Esophagus squamous epithelium (tissue), 5 donors: ENCODE measurements around the gene CCDC107. TPM values are rescaled to one million over a fixed set of nuclear protein-coding genes. Genes with fewer than 3 reads are reported as not detected.

Experiments
- DNase-seq: peaks from one replicate; lab custom pipeline; 2025; lab: John Stamatoyannopoulos, UW
- H3K27ac ChIP-seq, 4 donors: fragments of 200-600 bp; sonication (generic); one replicate each; pipeline ENCODE4 v1.5.1; 2016 to 2019; ENCODE audit warnings: mild to moderate bottlenecking in 1 of 4
- H3K27me3 ChIP-seq, 4 donors: fragments of 200-600 bp; sonication (generic); 1 replicate in 3 of 4; 2 replicates in 1 of 4; pipeline versions ENCODE4 v1.5.1 to v1.6.0; 2017 to 2021; ENCODE audit warnings: antibody characterized with exemption in 1 of 4
- H3K36me3 ChIP-seq, 3 donors: fragments of 200-600 bp; sonication (generic); one replicate each; pipeline ENCODE4 v1.5.1; 2016 to 2019
- H3K4me1 ChIP-seq, 3 donors: fragments of 200-600 bp; sonication (generic); one replicate each; pipeline ENCODE4 v1.5.1; 2017 to 2019
- H3K4me3 ChIP-seq, 4 donors: fragments of 200-600 bp; sonication (generic); 1 replicate in 3 of 4; 2 replicates in 1 of 4; pipeline ENCODE4 v1.5.1; 2016 to 2019; ENCODE audit warnings: mild to moderate bottlenecking in 2 of 4, moderate library complexity in 1 of 4
- H3K9me3 ChIP-seq, 3 donors: fragments of 200-600 bp; sonication (generic); one replicate each; pipeline ENCODE4 v1.5.1; 2016 to 2019
- CTCF ChIP-seq, 6 experiments: fragments of 450-650 bp in 4 of 6; fragments of 200-600 bp in 2 of 6; sonication (generic) in 2 of 6; IDR thresholded peaks; one replicate each; pipeline ENCODE4 v1.5.1; 2016 to 2019; ENCODE audit warnings: antibody characterized with exemption in 6 of 6, mild to moderate bottlenecking in 4 of 6, moderate library complexity in 4 of 6
- POLR2A ChIP-seq, 4 donors: fragments of 450-650 bp; IDR thresholded peaks; one replicate each; pipeline ENCODE4 v1.6.1; 2017; ENCODE audit warnings: antibody characterized with exemption in 4 of 4, mild to moderate bottlenecking in 4 of 4, moderate library complexity in 3 of 4
- WGBS, 2 donors: methylation state at CpG; one replicate each; pipeline ENCODE4 v1.1.5; 2018; 5-methylcytosine and 5-hydroxymethylcytosine counted together
- intact Hi-C: fragments of 100-400 bp; cut with DNase I; formaldehyde crosslinking; loops from one replicate; pipeline ENCODE4 v1.15.0; 2022
- total RNA-seq, 4 donors: library from RNA; depleted of rRNA; stranded (reverse); fragments of >200 nt; gene quantifications; one replicate each; pipeline ENCODE4 v1.1.0, GENCODE V29; 2016
- donor health status: DM: yes; HTN: yes; CAD: no.

CCDC107 gene
- total RNA-seq, 4 donors from 2014 or later: 6.6 to 19.6 (median 14.2) TPM

GRCh38 chr9:35667939-35668338 lies 9.8 kb downstream of the CCDC107 start:
- Histone ChIP-seq H3K4me1 (peaks cover 6 to 28% (median 7%) of the 10 kb centered on the region in 3 donors), H3K36me3 (no peaks in the 10 kb centered on the region), H3K9me3 (no peaks in the 10 kb centered on the region), H3K27me3 (no peaks in the 10 kb centered on the region), H3K27ac (no peak overlapping the region), H3K4me3 (no peak overlapping the region)
- TF ChIP-seq CTCF (IDR thresholded peaks at IDR 0.05): no peak
- no peak for TF ChIP-seq POLR2A (IDR thresholded peaks at IDR 0.05)
- 100% methylated on average over 1 to 2 of the region's 3 CpGs for WGBS, 2 donors
- intact Hi-C loops: no loop called here
- DNase-seq: no peak

DNA sequence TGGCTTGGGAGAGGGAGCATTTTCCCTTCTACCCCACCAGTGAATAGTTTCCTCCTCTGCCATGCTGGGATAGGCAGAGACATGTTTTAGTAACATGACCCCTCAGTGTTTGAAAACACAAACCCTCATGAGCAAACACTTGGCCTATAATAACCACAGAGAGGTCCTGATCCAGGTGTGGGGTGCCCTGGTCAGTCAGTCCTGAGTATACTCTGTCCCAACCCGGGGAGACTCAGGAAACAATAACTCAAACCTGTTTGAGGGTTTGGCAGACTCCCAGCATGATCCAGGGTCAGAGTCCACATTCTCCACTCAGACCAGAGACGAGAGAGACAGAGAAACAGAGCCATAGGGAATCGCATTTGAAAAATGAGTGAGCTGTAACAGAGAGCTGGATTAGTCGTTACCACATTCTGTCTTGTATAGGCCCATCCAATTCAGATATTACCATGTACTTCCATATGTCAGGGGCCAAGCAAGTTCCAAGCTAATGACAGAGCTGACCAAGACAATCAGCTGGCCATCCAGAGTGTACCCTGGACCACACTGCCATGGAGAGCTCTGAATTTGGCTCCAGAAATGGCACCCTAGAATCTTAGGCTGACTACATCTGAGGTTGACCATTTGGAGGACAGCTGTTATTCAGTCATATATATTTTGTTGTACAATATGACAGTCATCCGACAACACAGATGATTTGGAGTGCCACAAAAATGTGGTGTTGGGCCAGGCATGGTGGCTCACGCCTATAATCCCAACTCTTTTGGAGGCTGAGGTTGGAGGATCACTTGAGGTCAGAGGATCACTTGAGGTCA lies 11.4 kb downstream of the CCDC107 start:
- 64 to 68% methylated on average over 6 of the region's 6 CpGs for WGBS, 2 donors
- no peaks in the 10 kb centered on the region for H3K36me3 ChIP-seq

DNA sequence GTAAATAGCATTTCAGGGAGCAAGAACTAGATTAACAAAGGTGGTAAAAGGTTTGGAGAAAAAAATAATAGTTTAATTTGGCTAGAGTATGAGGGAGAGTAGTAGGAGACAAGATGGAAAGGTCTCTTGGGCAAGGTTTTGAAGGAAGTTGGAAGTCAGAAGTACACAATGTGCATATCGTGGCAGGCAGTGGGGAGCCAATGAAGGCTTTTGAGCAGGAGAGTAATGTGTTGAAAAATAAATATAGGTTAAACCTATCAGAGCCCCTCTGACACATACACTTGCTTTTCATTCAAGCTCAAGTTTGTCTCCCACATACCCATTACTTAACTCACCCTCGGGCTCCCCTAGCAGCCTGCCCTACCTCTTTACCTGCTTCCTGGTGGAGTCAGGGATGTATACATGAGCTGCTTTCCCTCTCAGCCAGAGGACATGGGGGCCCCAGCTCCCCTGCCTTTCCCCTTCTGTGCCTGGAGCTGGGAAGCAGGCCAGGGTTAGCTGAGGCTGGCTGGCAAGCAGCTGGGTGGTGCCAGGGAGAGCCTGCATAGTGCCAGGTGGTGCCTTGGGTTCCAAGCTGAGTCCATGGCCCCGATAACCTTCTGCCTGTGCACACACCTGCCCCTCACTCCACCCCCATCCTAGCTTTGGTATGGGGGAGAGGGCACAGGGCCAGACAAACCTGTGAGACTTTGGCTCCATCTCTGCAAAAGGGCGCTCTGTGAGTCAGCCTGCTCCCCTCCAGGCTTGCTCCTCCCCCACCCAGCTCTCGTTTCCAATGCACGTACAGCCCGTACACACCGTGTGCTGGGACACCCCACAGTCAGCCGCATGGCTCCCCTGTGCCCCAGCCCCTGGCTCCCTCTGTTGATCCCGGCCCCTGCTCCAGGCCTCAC lies 15.3 kb downstream of the CCDC107 start, which contains the start of gene CA9:
Gene CA9, plus strand, starts transcription at position 797 of the 893 bp plus-strand sequence. Its CDS starts 32 bp downstream, at position 829.
- Histone ChIP-seq H3K9me3 (no peaks in the 10 kb centered on the region), H3K36me3 (no peaks in the 10 kb centered on the region), H3K4me3 (no peak within 1 kb of the TSS), H3K27ac (no peak within 1 kb of the TSS), H3K27me3 (peaks cover 0 to 25% (median 3%) of the 10 kb centered on the region in 4 donors), H3K4me1 (peaks cover 11 to 27% (median 15%) of the 10 kb centered on the region in 3 donors)
- intact Hi-C loops: no loop called here
- DNase-seq: no peak
- no peak for TF ChIP-seq POLR2A (IDR thresholded peaks at IDR 0.05)
- TF ChIP-seq CTCF (IDR thresholded peaks at IDR 0.05): no peak
- 18 to 53% methylated on average over 5 to 6 of the region's 10 CpGs for WGBS, 2 donors

More for the DNA sequence above, 11.4 kb downstream of the CCDC107 start:
- Histone ChIP-seq H3K9me3 (no peaks in the 10 kb centered on the region), H3K27ac (no peak overlapping the region), H3K4me3 (no peak overlapping the region), H3K27me3 (peaks cover 0 to 3% (median 0%) of the 10 kb centered on the region in 4 donors), H3K4me1 (peaks cover 4 to 25% (median 7%) of the 10 kb centered on the region in 3 donors)
- intact Hi-C loops: no loop called here
- no peak for TF ChIP-seq CTCF (IDR thresholded peaks at IDR 0.05)
- TF ChIP-seq POLR2A (IDR thresholded peaks at IDR 0.05): no peak
- DNase-seq: no peak

GRCh38 chr9:35674025-35674361 lies 15.9 kb downstream of the CCDC107 start:
- intact Hi-C loops: no loop called here
- H3K36me3 ChIP-seq: no peaks in the 10 kb centered on the region
- peaks cover 11 to 27% (median 15%) of the 10 kb centered on the region in 3 donors for H3K4me1 ChIP-seq
- H3K9me3 ChIP-seq: no peaks in the 10 kb centered on the region
- no peak overlapping the region for H3K4me3 ChIP-seq
- no peak for TF ChIP-seq CTCF (IDR thresholded peaks at IDR 0.05)
- TF ChIP-seq POLR2A (IDR thresholded peaks at IDR 0.05): no peak
- WGBS, 2 donors: 22% methylated on average over 1 of the region's 3 CpGs; no CpG with 5 or more reads in 1 of the 2 donors
- H3K27me3 ChIP-seq: peaks cover 0 to 25% (median 3%) of the 10 kb centered on the region in 4 donors
- no peak for DNase-seq
- H3K27ac ChIP-seq: no peak overlapping the region
